ENCODE results near the gene TSACC.

TSACC gene

GRCh38 chr1:156392452-156392853, 54.1 kb downstream of the TSACC start:
- Histone ChIP-seq H2AFZ (ENCODE audit: low read depth, low read length) (no peak overlapping the region), H3K4me1 (ENCODE audit: insufficient read depth, low read length) (no peaks in the 10 kb centered on the region), H3K4me3 (ENCODE audit: low read depth in 1 of 2, low read length in 2 of 2) (no peak overlapping the region), H3K4me2 (ENCODE audit: insufficient read depth, low read length) (no peak overlapping the region), H3K79me2 (ENCODE audit: insufficient read depth, low read length) (no peaks in the 10 kb centered on the region), H3K36me3 (ENCODE audit: insufficient read depth, low read length) (no peaks in the 10 kb centered on the region), H3K9me3 (ENCODE audit: insufficient read depth, low read length, severe bottlenecking) (no peaks in the 10 kb centered on the region), H3K27me3 (ENCODE audit: insufficient read depth, low read length, poor library complexity) (no peaks in the 10 kb centered on the region), H3K9ac (ENCODE audit: low read depth, low read length) (no peak overlapping the region), H4K20me1 (ENCODE audit: insufficient read depth, low read length) (no peaks in the 10 kb centered on the region), H3K27ac (ENCODE audit: low read length) (no peak overlapping the region)
- ATAC-seq (ENCODE audit: insufficient read depth, low read depth) (no peak), DNase-seq (no peak)
- no peak for TF ChIP-seq CTCF (IDR thresholded peaks at IDR 0.05; ENCODE audit: borderline replicate concordance, extremely low read depth, low read length, poor library complexity, severe bottlenecking)

GRCh38 chr1:156393095-156393494, 54.8 kb downstream of the TSACC start:
- Histone ChIP-seq H3K4me3 (ENCODE audit: low read depth in 1 of 2, low read length in 2 of 2) (no peak overlapping the region), H2AFZ (ENCODE audit: low read depth, low read length) (no peak overlapping the region), H3K9me3 (ENCODE audit: insufficient read depth, low read length, severe bottlenecking) (no peaks in the 10 kb centered on the region)

GRCh38 chr1:156394082-156394481, 55.8 kb downstream of the TSACC start:
- Histone ChIP-seq H3K79me2 (ENCODE audit: insufficient read depth, low read length) (no peaks in the 10 kb centered on the region), H3K27ac (ENCODE audit: low read length) (no peak overlapping the region), H3K4me2 (ENCODE audit: insufficient read depth, low read length) (no peak overlapping the region), H3K36me3 (ENCODE audit: insufficient read depth, low read length) (no peaks in the 10 kb centered on the region), H3K9ac (ENCODE audit: low read depth, low read length) (no peak overlapping the region), H3K9me3 (ENCODE audit: insufficient read depth, low read length, severe bottlenecking) (no peaks in the 10 kb centered on the region), H4K20me1 (ENCODE audit: insufficient read depth, low read length) (no peaks in the 10 kb centered on the region), H3K4me1 (ENCODE audit: insufficient read depth, low read length) (no peaks in the 10 kb centered on the region), H2AFZ (ENCODE audit: low read depth, low read length) (no peak overlapping the region), H3K4me3 (ENCODE audit: low read depth in 1 of 2, low read length in 2 of 2) (no peak overlapping the region), H3K27me3 (ENCODE audit: insufficient read depth, low read length, poor library complexity) (no peaks in the 10 kb centered on the region)
- DNase-seq (no peak), ATAC-seq (ENCODE audit: insufficient read depth, low read depth) (no peak)
- no peak for TF ChIP-seq EZH2 (IDR thresholded peaks at IDR 0.05; ENCODE audit: borderline replicate concordance, low read depth, low read length, severe bottlenecking)
- TF ChIP-seq CTCF (IDR thresholded peaks at IDR 0.05; ENCODE audit: borderline replicate concordance, extremely low read depth, low read length, poor library complexity, severe bottlenecking), result no peak

More at GRCh38 chr1:156393095-156393494, 54.8 kb downstream of the TSACC start:
- no peaks in the 10 kb centered on the region for H3K36me3 ChIP-seq (ENCODE audit: insufficient read depth, low read length)
- no peaks in the 10 kb centered on the region for H3K4me1 ChIP-seq (ENCODE audit: insufficient read depth, low read length)
- no peaks in the 10 kb centered on the region for H4K20me1 ChIP-seq (ENCODE audit: insufficient read depth, low read length)
- TF ChIP-seq EZH2 (IDR thresholded peaks at IDR 0.05; ENCODE audit: borderline replicate concordance, low read depth, low read length, severe bottlenecking), result no peak
- TF ChIP-seq CTCF (IDR thresholded peaks at IDR 0.05; ENCODE audit: borderline replicate concordance, extremely low read depth, low read length, poor library complexity, severe bottlenecking), result no peak
- ATAC-seq (ENCODE audit: insufficient read depth, low read depth) (no peak), DNase-seq (no peak)
- H3K27ac ChIP-seq (ENCODE audit: low read length), result no peak overlapping the region
- no peaks in the 10 kb centered on the region for H3K79me2 ChIP-seq (ENCODE audit: insufficient read depth, low read length)
- no peak overlapping the region for H3K4me2 ChIP-seq (ENCODE audit: insufficient read depth, low read length)
- H3K27me3 ChIP-seq (ENCODE audit: insufficient read depth, low read length, poor library complexity), result no peaks in the 10 kb centered on the region
- H3K9ac ChIP-seq (ENCODE audit: low read depth, low read length), result no peak overlapping the region

All from DND-41 (cell line).